AML-193 (cell line): ENCODE results near the gene TP53RK.

Experiments
- DNase-seq, 2 experiments: peaks; one replicate each; lab custom pipeline; 2025; lab: John Stamatoyannopoulos, UW

Gene TP53RK

GRCh38 chr20:46638134-46638897 lies 50.9 kb downstream of the TP53RK start:
- no peak for DNase-seq

GRCh38 chr20:46637427-46638133 lies 51.7 kb downstream of the TP53RK start:
- DNase-seq, result no peak

GRCh38 chr20:46637020-46637419 lies 52.2 kb downstream of the TP53RK start:
- no peak for DNase-seq

- DNase-seq, result no peak
Measured at GRCh38 chr20:46636514-46636913, 52.7 kb downstream of the TP53RK start.

- no peak for DNase-seq
Measured at GRCh38 chr20:46635514-46636136, 53.6 kb downstream of the TP53RK start.

- no peak for DNase-seq
Measured at GRCh38 chr20:46634528-46634927, 54.7 kb downstream of the TP53RK start.
